HepG2 (cell line): ENCODE measurements around the gene NCLN. TPM values are rescaled to one million over a fixed set of nuclear protein-coding genes. Genes with fewer than 3 reads are reported as not detected.

ENCODE experiments used
- ATAC-seq: fragments of 200-7000 bp; cut with Tn5 transposase; 3 replicates; pipeline ENCODE4 v1.9.1; 2020; ENCODE audit warnings: mild to moderate bottlenecking, moderate library complexity
- BruUV-seq: library from RNA; stranded (reverse); fragments of 400-500 nt; replicated peaks from 2 replicates; lab custom pipeline; 2021; lab: Mats Ljungman, UMichigan
- CTCF ChIA-PET: fragments of 300-600 bp; formaldehyde crosslinking; extraction: SDS; loops from one replicate; lab custom pipeline; 2021; ENCODE audit warnings: low total read pairs, inconsistent platforms, low intra/inter-chr PET ratio; lab: Yijun Ruan, JAX
- POLR2A ChIA-PET: fragments of 350-600 bp; sonication (Branson Sonifier 250); formaldehyde crosslinking; loops from one replicate; lab custom pipeline; 2020; ENCODE audit warnings: antibody characterized with exemption, inconsistent platforms; lab: Yijun Ruan, JAX
- DNase-seq: peaks from one replicate; pipeline ENCODE4 v3.0.0-alpha.2; 2015; ENCODE audit warnings: low spot score
- FAIRE-seq: peaks from 3 replicates; lab custom pipeline; 2011; peaks lifted over from hg19 to GRCh38; lab: Jason Lieb, UNC
- H2AFZ ChIP-seq: one replicate; pipeline ENCODE4 v1.6.1; 2011; ENCODE audit warnings: low read length, inconsistent platforms
- H3K27ac ChIP-seq: fragments of 300-600 bp; 3 replicates; pipeline ENCODE4 v1.8.0; 2011; ENCODE audit warnings: mixed run types, mild to moderate bottlenecking, mixed read lengths, low read length, inconsistent platforms; ENCODE audit not compliant: insufficient read depth; ENCODE audit errors: extremely low read length
- H3K27me3 ChIP-seq, 2 experiments: fragments of 200-600 bp in 1 of 2; 2 replicates in 1 of 2; 3 replicates in 1 of 2; pipeline versions ENCODE4 v1.6.0 to v1.8.0; 2011; ENCODE audit warnings: low read length in 2 of 2, mild to moderate bottlenecking in 2 of 2, moderate library complexity in 2 of 2, inconsistent platforms in 1 of 2; ENCODE audit not compliant: insufficient read depth in 2 of 2, control insufficient read depth in 1 of 2
- H3K36me3 ChIP-seq, 2 experiments: fragments of 200-600 bp in 1 of 2; replicated peaks in 1 of 2; 2 replicates in 1 of 2; 3 replicates in 1 of 2; pipeline versions ENCODE4 v1.5.1 to v1.8.0; 2011; ENCODE audit warnings: low read length in 2 of 2, inconsistent platforms in 1 of 2; ENCODE audit not compliant: insufficient read depth in 2 of 2, control insufficient read depth in 1 of 2
- H3K4me1 ChIP-seq: 2 replicates; pipeline ENCODE4 v1.5.1; 2012; ENCODE audit warnings: low read length, inconsistent platforms; ENCODE audit not compliant: insufficient read depth
- H3K4me2 ChIP-seq: 2 replicates; pipeline ENCODE4 v1.6.0; 2011; ENCODE audit warnings: low read depth, low read length, inconsistent platforms
- H3K4me3 ChIP-seq, 3 experiments: fragments of 200-600 bp in 1 of 3; sonication (generic), shearing (Covaris generic) in 1 of 3; replicated peaks in 1 of 3; 2 replicates each; pipeline ENCODE4 v1.5.1; 2011 to 2016; ENCODE audit warnings: low read length in 3 of 3, inconsistent platforms in 2 of 3, low read depth in 2 of 3, mild to moderate bottlenecking in 2 of 3, control low read depth in 1 of 3, mixed read lengths in 1 of 3; ENCODE audit not compliant: insufficient read depth in 1 of 3
- H3K79me2 ChIP-seq: one replicate; pipeline ENCODE4 v1.6.1; 2011; ENCODE audit warnings: low read length, inconsistent platforms; ENCODE audit not compliant: insufficient read depth
- H3K9ac ChIP-seq: 2 replicates; pipeline ENCODE4 v1.6.0; 2011; ENCODE audit warnings: mild to moderate bottlenecking, low read depth, low read length, inconsistent platforms; ENCODE audit not compliant: insufficient read depth
- H3K9me3 ChIP-seq: 2 replicates; pipeline ENCODE4 v1.5.1; 2012; ENCODE audit warnings: mild to moderate bottlenecking, low read length
- H4K20me1 ChIP-seq: 2 replicates; pipeline ENCODE4 v1.6.0; 2011; ENCODE audit warnings: inconsistent platforms, mild to moderate bottlenecking, low read length, moderate library complexity; ENCODE audit not compliant: insufficient read depth
- JUND ChIP-seq: sonication (generic); formaldehyde crosslinking; IDR thresholded peaks from 2 replicates; pipeline ENCODE4 v1.8.0; 2022; ENCODE audit warnings: mild to moderate bottlenecking, missing genetic modification reagents
- ZNF629 ChIP-seq: sonication (generic); formaldehyde crosslinking; conservative IDR thresholded peaks from 2 replicates; pipeline ENCODE4 v1.5.0; 2020; ENCODE audit warnings: missing genetic modification reagents
- WGBS: methylation state at CpG from one replicate; pipeline ENCODE4 v1.1.6; 2017; ENCODE audit warnings: low lambda C conversion rate; 5-methylcytosine and 5-hydroxymethylcytosine counted together
- in situ Hi-C: cut with HindIII; loops from 2 replicates; pipeline ENCODE4 v1.10.0; 2017; ENCODE audit warnings: low pct_unique_long_range_greater_than_20kb; ENCODE audit not compliant: extremely low pct_ligation_motif_present
- intact Hi-C: fragments of 100-400 bp; cut with micrococcal nuclease; formaldehyde crosslinking; loops from one replicate; pipeline ENCODE4 v1.10.0; 2022; ENCODE audit not compliant: unreplicated experiment
- polyA plus RNA-seq, 8 experiments: library from polyadenylated mRNA; depleted of rRNA in 3 of 8; stranded (reverse) in 7 of 8; unstranded in 1 of 8; fragments of >200 nt; fragmentation: Illumina TruSeq in 4 of 8; extraction: Trizol in 4 of 8; gene quantifications; 2 replicates each; pipeline versions ENCODE4 v1.2.1 to v1.2.3, GENCODE V29; 2011 to 2016; ENCODE audit warnings: low read depth in 4 of 8, missing spikeins in 1 of 8, mixed read lengths in 1 of 8; ENCODE audit not compliant: insufficient read depth in 1 of 8
- total RNA-seq, 5 experiments: library from RNA; depleted of rRNA; stranded (reverse); fragments of >200 nt; fragmentation: Illumina TruSeq; extraction: Trizol; gene quantifications; 2 replicates each; pipeline ENCODE4 v1.2.3, GENCODE V29; 2016; ENCODE audit warnings: low read depth in 1 of 5
- TF ChIP-seq, protein P1 (sequence below), 2 experiments: fragments of 450-650 bp in 1 of 2; sonication (generic) in 1 of 2; formaldehyde crosslinking; IDR thresholded peaks; 2 replicates each; pipeline versions ENCODE4 v1.5.0 to v1.8.0; 2020 to 2022; ENCODE audit warnings: mild to moderate bottlenecking in 1 of 2, missing genetic modification reagents in 1 of 2
- TF ChIP-seq, protein P2 (sequence below): sonication (generic); formaldehyde crosslinking; IDR thresholded peaks from 2 replicates; pipeline ENCODE4 v1.8.0; 2022; ENCODE audit warnings: mild to moderate bottlenecking, missing genetic modification reagents, borderline replicate concordance

The NCLN gene
- total and polyA plus RNA-seq, 2 of the 13 experiments (the other 11 are each of a cell fraction or from before 2014, with no cell fraction given): 42.6 to 56.0 TPM

DNA sequence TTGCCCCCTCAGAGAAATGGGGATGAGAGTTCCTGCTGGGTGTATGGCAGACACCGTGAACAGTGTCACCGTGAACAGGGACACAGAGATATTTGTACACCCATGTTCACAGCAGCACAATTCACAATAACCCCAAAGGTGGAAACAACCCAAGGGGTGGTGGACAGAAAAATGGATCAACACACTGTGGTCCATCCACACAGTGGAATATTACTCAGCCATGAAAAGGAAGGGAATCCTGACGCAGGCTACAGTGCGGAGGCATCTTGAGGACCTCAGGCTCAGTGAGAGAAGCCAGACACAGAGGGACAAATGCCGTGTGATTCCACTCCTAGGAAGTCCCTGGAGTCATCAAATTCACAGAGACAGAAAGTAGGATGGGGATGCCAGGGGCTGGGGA lies 31.1 kb downstream of the NCLN start:
- CTCF ChIA-PET: no interaction called here
- no peak overlapping the region for H3K27ac ChIP-seq
- FAIRE-seq: no peak

DNA sequence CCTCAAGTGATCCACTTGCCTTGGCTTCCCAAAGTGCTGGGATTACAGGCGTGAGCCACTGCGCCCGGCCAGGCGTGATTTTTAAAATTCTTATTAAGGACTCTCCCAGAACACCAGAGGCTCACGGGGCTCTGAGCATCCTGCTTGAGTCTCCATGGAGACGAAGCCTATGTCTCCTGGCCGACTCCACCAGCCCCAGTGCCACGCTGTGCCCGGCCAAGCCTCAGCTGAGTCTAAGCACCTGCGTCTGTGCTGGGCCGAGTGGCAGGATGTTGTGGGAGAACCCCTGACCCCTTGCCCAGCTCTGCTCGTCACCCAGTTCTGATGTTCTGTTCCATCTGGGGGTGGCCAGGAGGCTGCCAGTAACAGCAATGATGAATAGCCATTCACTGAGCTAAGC lies 34.8 kb downstream of the NCLN start:
- intact Hi-C loops: no loop called here
- Histone ChIP-seq H3K4me3 (no peak overlapping the region), H2AFZ (no peak overlapping the region), H3K27ac (no peak overlapping the region), H3K79me2 (no peaks in the 10 kb centered on the region), H3K9me3 (no peaks in the 10 kb centered on the region), H4K20me1 (peaks cover 4% of the 10 kb centered on the region; the same call in 1 of the 2 replicates), H3K27me3 (peaks cover 0 to 3% of the 10 kb centered on the region in 2 experiments; a peak in 1 of 5 replicates), H3K36me3 (no peaks in the 10 kb centered on the region), H3K4me1 (no peaks in the 10 kb centered on the region), H3K9ac (no peak overlapping the region), H3K4me2 (no peak overlapping the region)
- no TSS peak for BruUV-seq
- FAIRE-seq: no peak
- 75% methylated on average over 5 of the region's 12 CpGs for WGBS
- in situ Hi-C loops: no loop called here
- POLR2A ChIA-PET: no interaction called here
- no peak for DNase-seq
- TF ChIP-seq, protein P1, sequence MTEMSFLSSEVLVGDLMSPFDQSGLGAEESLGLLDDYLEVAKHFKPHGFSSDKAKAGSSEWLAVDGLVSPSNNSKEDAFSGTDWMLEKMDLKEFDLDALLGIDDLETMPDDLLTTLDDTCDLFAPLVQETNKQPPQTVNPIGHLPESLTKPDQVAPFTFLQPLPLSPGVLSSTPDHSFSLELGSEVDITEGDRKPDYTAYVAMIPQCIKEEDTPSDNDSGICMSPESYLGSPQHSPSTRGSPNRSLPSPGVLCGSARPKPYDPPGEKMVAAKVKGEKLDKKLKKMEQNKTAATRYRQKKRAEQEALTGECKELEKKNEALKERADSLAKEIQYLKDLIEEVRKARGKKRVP (CRISPR knock-in tag; IDR thresholded peaks at IDR 0.05): no peak
- TF ChIP-seq JUND: no peak
- CTCF ChIA-PET: no interaction called here
- ATAC-seq: no peak

More for the DNA sequence above, 31.1 kb downstream of the NCLN start:
- H3K79me2 ChIP-seq: no peaks in the 10 kb centered on the region
- H3K4me3 ChIP-seq: no peak overlapping the region
- no peak for DNase-seq
- intact Hi-C loops: no loop called here
- no peaks in the 10 kb centered on the region for H3K9me3 ChIP-seq
- peaks cover 12% of the 10 kb centered on the region for H3K4me1 ChIP-seq
- in situ Hi-C loops: no loop called here
- POLR2A ChIA-PET: no interaction called here
- ATAC-seq: no peak
- TF ChIP-seq ZNF629: 0 out of 2 replicates have a peak, but pooled peaks have one; percentile 22
- TF ChIP-seq, protein P2, sequence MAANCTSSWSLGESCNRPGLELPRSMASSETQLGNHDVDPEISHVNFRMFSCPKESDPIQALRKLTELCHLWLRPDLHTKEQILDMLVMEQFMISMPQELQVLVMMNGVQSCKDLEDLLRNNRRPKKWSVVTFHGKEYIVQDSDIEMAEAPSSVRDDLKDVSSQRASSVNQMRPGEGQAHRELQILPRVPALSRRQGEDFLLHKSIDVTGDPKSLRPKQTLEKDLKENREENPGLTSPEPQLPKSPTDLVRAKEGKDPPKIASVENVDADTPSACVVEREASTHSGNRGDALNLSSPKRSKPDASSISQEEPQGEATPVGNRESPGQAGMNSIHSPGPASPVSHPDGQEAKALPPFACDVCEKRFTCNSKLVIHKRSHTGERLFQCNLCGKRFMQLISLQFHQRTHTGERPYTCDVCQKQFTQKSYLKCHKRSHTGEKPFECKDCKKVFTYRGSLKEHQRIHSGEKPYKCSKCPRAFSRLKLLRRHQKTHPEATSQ (CRISPR knock-in tag): no peak
- H3K4me2 ChIP-seq: no peak overlapping the region
- no peaks in the 10 kb centered on the region for H3K36me3 ChIP-seq
- H3K27me3 ChIP-seq: no peaks in the 10 kb centered on the region
- no peaks in the 10 kb centered on the region for H4K20me1 ChIP-seq
- no TSS peak for BruUV-seq
- no peak overlapping the region for H2AFZ ChIP-seq
- 73% methylated on average over 5 of the region's 5 CpGs for WGBS
- no peak overlapping the region for H3K9ac ChIP-seq
